Frontal cortex (tissue), 4 donors: ENCODE data around the gene MCAM. TPM values are rescaled to one million over a fixed set of nuclear protein-coding genes. Genes with fewer than 3 reads are reported as not detected.
A peak's percentile ranks its signal among the peaks of the same experiment; 100 is the strongest.

ENCODE experiments used
- DNase-seq, 2 donors: peaks; one replicate each; pipeline ENCODE4 v3.0.0; 2012; ENCODE audit warnings: low spot score in 2 of 2
- FAIRE-seq: peaks from 2 replicates; lab custom pipeline; 2012; peaks lifted over from hg19 to GRCh38; lab: Jason Lieb, UNC
- total RNA-seq: library from RNA; depleted of rRNA; stranded (reverse); fragments of >200 nt; gene quantifications from one replicate; pipeline ENCODE4 v1.2.3, GENCODE V29; 2014
- donor health status: control.
- donor health status: control.
- donor health status: control.

Gene MCAM
- total RNA-seq, 1 donor from 2014 or later, result 11.4 TPM

DNA sequence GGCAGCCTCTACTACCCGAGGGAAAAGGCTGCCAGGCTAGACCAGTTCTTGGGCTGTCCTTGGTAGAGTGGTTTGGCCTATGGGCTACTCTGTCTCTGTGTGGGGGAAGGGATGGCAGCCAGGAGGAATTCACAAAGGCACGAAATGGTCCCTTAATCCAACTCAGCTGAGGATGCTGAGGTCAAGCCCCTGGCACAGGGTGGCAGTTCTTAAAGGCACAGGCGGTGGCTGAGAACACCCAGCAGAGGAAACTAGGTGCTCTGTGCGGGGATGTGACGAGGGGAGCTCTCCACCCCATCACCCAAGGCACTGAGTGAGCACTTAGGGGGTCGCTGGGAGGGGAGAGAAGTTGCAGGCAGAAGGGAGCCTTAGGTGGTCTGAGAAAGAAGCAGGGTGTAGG, 29.7 kb upstream of the MCAM start, which contains the start of gene MFRP:
TSS of gene MFRP (minus strand) at position 101 of the 400 bp plus-strand sequence. CDS start 192 bp downstream, outside the sequence.
- DNase-seq, result no peak
- no peak for FAIRE-seq

DNA sequence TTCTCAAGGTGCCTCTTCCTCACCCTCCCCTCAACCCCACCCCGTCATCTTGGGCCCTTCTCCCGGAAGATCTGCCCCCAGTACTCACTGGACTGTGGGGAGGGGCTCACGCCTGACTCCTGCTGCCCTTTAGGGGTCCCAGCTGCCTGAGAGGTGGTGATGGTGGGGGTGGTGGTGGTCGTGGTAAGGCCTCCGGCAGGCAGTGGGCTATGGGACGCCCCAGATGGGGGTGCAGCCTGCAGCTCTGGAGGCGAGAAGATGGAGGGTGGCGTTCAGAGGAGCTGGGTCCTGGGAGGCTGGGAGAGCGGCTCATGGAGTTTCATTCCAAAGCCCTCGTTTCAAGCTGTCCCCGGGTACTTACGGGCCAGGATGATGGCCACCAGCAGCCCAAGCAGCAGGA, 28.8 kb upstream of the MCAM start:
- DNase-seq, result no peak
- FAIRE-seq, result no peak

DNA sequence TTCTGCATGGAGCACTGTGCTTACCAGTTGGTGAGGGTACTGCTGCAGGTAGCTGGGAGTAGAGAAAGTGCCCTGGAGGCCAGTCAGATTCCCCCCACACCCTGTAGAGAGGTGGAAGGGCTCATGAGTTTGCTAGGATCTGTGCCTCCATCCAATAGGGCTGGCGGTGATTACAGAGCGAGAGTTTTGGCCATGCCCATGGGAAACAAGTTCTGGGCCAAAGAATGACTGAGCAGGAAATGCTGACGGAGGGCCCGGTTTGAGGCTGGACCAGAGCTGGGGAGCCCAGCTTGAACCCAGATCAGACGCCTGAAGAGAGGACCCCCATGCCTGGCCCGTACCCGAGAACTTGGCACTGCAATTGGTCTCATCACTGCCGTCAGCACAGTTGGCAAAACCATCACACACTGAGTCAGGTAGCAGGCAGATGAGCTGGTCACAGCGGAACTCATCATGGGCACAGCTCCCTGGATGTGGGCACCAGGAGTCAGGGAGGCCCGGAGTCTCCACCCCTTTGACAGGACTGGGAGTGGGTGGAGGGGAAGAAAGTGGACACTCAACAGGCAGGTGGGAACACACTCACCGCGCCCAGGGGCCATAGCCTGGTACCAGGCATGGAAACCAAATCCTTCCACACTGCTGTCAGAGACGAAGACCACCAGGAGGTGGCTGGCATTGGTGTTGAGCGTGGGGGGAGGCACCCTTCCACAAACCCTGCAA, 27.5 kb upstream of the MCAM start:
- FAIRE-seq (no peak), DNase-seq (no peak)

DNA sequence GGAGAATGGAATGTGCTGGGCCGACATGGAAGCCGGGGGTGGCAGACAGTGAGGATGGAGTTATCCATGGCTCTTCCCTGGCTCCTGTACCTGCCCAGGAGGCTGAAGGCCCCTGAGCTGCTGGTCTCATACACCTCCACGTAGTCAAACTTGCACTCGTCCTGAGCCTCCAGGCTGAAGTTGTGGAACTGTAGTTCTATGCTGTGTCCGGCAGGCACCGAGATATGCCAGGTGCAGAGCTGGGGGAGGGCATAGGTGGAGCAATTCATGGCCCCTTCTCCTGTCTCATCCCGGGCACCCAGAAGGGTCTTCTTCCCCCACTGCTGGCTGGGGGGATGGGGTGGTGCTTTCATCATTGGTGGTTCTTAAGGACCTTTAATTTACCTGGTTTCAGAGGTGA, 26.8 kb upstream of the MCAM start:
- FAIRE-seq (no peak), DNase-seq (no peak)

DNA sequence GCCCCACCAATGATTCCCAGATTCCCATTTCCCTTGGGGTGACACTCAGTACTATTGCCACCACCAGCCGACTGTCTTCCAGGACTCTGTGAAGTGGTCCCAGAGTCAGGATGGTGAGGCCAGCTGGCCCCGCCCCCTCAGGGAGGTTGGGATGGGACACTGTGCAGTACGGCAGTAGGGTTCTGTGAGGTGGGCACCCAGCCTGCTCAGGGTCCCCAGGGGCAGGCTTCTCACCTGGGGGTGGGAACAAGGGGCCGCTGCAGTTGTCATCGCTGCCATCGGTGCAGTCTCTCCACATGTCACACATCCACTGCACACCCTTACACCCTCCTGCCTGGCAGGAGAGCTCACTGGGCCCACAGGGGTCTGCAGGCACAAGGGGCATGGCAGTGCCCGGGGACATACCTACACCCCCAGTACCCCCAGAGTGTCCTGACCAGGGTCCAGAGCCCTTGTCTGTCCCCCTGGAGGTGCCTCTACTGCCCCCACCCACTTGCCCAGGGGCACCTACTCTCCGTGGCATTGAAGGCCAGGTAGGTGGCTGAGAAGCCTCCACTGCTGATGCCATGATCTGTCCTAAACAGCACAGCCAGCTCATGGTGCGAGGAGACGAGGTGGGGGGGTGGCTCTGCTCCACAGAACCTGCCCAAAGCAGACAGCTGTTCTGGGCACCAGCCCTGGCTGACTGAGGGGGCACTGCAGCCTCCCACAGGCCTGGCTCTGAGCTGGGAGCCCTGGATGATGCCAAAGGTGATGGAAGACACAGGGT, 25.6 kb upstream of the MCAM start:
- no peak for DNase-seq
- no peak for FAIRE-seq

DNA sequence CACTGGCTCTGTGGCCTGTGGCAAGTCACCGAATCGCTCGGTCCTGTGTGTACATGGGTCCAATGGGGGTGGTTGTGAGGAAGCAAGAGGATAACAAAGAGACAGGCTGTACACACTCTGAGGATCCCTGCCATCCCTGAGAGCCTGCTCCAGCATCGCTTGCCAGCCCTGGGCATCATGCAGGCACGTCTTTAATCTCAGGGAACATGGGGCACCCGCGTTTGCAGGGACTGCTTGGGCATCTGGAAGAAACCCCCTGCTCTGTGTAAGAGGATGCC, 25.0 kb upstream of the MCAM start:
- FAIRE-seq (no peak), DNase-seq (no peak)

DNA sequence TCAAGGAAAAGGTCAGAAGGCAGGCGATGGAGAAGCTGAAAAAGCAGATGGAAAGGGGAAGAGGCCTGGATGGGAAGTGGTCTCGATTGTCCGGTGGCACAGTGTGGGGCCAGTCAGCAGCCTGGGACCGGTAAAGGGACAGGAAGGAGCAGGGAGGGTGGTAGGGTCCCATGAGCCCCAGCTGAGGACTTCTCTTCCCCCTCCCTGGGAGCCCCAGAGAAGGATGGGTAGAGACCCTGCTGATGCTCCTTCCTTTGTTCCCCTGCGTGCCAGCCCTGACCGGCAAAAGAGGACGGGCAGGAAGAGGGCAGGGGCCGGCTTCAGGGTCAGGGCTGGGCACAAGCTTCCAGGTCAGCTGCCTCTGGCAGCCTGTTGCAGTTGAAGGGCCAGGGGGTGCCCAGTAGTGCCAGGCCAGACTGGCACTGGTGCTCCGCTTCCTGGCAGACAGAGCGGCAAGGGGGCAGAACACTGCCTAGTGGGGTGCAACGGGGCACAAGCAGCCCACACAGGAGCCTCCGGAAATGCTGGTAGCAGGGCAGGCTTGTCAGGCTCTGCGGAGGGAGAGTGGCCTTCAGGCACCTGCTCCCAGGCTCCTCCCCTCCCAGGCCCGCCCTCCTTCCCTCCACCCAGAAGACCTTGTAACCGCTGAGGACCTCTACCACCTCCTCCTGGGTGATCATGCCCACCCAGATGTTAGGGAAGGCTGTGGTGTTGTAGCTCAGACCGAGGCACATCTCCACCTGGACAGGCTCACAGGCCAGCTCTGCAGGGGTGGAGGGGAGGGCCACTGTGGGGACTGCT, 24.5 kb upstream of the MCAM start:
- no peak for DNase-seq
- FAIRE-seq, result no peak

DNA sequence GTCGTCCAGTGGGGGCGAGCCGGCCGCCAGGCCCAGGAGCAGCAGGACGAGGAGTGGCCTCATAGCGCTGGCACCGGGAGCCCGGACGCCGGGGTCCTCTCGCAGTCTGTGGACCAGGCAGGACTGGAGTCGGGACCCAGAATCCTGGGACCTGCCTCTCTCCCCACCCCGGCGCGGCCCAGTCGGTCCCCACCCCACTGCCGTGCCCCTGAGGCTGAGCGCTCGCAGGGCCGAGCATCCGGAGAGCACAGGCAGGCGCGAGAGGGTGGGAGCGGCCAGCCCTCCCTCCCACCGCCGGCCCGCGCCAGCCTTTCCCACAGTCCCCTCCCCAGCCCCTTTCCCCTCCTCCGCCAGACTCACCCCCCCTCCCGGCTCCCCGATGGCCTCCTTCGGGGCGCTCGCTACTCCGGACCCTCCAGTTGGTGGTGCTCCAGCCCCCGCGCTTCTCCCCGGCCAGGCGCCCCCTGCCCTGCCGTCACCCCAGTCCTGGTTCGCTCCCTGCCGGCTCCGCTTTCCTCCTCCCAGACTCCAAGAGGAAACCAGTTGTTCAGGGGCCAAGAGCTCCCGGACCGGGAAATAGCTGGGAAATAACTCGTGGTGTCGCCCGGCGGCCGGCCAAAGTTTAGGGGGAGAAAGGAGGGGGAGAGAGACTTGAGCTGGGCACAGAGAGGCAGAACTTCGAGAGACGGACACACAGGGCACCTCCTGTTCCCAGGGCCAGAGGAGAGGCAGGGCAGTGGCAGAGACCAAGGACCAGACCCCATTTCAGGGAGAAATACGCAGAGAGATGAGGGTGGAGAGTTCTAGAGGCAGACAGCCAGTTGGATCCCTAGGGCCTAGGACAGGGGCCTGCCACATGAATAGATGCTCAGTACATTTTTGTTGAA, 23.6 kb upstream of the MCAM start, which contains the start of gene C1QTNF5:
TSS of gene C1QTNF5 (minus strand) at position 549 of the 887 bp plus-strand sequence. CDS start at position 63, 486 bp downstream.
- DNase-seq (peak in 1 of 2 donors; percentile 76), FAIRE-seq (no peak)

DNA sequence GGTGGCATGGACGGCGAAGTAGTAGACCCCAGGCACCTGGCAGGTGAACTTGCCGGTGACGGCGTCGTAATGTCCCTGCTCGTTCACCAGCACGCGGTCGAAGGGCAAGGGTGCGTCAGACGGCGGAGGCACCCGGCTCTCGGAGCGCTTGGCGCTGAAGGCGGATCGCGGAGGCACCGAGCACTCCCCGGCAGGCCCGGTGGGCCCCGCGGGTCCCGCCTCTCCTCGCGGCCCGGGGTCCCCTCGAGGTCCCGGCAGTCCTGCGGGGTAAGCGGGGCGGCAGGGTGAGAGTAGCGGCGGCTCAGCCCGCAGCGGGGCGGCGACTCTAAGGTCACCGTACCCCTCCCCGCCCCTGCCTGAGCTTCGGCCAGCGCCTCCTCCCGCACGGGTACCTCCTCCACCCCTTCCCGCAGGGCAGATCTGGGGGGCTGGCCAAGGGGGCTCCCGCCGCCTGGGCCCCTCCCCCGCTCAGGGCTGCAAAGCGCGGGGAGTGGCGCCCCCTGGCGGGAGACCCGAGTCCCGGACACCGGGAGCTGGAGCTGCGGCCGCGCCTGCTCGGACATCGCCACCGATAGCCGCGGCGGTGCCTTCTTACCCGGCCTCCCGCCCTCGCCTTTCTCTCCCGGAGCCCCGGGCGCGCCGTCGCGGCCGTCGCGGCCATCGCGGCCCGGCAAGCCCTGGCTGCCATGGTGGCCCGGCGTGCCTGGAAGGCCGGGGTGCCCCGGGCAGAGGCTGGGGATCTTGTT, 22.8 kb upstream of the MCAM start:
- DNase-seq, result peak; percentile 88 to 90
- no peak for FAIRE-seq

DNA sequence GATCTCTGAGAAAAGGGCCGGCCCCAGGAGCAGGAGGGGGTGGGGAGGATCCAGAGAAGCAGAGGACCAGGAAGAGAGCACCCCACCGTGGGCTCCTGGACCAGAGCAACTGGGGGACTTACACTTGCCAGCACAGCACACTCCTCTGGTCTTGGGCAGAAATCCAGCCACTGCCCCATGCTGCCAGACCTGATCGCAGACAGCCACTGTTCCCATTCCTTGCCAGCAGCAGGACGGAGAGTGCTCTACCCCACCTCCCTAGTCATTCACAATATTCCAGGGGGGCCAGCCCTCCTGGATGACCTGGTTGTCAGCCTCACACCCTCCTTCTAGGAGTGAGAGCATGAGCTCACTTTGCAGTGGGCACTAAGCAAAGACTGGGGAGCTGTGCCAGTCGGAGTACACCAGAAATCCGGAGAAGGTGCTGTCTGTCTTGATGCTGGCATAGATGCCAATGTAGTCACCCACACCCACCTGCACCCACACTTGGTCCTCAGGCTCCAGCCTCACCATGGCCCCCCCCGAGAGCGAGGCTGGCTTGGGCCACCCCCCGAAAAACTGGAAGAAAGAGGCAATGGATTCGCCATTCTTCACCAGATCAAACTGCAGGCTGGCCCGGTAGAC, 22.1 kb upstream of the MCAM start:
- no peak for FAIRE-seq
- DNase-seq, result no peak

DNA sequence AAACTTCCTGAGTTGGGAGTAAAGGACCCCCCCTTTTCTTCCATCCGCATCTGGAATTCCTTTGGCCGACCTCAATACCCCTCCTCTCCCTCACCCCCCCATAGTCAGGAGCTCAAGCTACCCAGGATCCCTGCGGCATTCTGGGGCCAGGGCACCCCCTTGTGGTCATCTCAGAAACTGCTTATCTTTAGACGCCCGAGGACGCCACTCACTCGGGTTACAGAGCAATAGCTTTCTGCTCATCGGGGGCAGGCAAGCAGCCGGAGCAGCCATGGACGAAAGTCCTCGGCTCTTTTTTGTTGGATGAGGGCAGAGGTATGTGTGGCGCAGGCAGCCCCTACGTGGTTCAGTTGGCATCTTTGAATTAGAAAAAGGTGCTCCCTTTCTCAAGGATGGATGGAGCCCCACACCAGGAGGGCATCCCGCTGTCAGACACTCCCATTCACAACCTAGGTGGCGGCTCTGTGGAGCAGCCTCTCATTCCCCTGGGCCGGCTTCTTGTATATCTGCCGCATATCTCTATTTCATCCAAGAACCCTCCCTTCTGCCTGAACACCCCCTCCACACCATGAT, 21.5 kb upstream of the MCAM start:
- DNase-seq (peak; percentile 81 to 83), FAIRE-seq (no peak)

DNA sequence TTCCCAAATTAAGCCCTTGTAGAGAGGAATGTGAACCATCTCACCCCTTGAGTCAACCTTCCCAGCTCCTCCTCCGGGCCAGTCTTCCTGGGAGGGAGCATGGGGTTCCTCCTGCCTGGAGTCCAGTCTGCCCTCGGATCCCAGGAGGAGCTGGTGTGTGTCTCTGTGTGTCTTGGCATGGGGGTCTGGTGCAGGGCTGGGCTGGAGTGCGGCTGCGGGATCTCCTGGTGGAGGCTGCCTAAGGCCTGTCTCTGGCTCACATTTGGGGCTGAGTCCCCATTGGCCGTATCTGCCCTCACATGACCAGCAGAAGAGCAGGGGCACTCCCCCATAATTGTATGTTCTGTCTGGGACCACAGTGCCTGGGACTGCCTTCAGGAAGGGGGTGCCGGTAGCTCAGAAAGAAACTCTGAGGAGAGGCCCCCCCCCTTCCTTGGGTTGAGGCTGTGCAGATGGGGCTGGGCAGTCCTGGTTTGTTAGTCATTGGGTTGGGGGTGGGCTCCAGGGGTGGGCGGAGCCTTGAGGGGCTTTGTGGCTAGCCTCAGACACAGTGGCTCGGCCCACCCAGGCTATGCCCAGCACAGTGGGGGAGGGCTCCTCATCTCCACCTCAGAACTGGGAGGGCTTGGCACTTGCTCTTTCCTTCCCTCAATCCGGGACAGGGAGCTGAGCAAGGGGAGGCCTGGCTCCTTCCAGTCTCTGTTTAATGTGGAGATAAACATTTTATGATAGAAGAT, 20.8 kb upstream of the MCAM start:
- DNase-seq, result no peak

DNA sequence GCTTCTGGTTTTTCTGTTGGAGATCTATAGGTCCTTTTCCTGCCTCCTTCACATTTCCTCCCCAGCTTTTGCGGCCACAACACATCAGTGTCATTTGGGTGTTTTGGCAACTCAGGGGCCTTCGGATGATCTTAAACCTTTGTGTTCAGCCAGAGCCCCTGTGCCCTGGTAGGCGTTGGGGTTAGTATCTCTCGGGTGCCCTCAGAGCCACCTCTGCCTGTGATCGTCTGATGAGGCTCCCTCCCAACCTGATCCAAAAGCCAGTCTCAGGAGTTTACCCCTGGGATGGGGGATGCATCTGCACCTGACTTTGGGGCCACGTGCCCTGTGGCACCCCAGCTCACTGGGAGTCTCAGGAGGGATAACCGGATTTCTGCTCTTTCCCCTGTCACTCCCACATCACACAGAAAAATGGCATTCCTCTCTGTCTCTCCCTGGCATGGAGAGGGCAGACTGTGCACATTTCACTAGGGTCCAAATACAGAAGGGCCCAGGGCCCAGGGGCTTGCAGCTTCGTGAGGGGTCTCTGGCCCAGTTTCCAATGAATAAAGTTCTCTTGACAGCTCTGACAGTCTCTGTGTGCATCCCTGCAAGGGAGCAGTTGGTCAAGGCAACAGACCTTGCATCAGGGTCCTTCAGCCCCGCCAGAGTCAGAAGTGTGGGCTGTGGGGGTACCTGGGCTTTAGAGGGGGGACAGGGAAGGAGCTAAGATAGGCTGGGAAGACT, 20.0 kb upstream of the MCAM start:
- DNase-seq (no peak), FAIRE-seq (no peak)

More for the DNA sequence above, 20.8 kb upstream of the MCAM start:
- FAIRE-seq, result no peak

DNA sequence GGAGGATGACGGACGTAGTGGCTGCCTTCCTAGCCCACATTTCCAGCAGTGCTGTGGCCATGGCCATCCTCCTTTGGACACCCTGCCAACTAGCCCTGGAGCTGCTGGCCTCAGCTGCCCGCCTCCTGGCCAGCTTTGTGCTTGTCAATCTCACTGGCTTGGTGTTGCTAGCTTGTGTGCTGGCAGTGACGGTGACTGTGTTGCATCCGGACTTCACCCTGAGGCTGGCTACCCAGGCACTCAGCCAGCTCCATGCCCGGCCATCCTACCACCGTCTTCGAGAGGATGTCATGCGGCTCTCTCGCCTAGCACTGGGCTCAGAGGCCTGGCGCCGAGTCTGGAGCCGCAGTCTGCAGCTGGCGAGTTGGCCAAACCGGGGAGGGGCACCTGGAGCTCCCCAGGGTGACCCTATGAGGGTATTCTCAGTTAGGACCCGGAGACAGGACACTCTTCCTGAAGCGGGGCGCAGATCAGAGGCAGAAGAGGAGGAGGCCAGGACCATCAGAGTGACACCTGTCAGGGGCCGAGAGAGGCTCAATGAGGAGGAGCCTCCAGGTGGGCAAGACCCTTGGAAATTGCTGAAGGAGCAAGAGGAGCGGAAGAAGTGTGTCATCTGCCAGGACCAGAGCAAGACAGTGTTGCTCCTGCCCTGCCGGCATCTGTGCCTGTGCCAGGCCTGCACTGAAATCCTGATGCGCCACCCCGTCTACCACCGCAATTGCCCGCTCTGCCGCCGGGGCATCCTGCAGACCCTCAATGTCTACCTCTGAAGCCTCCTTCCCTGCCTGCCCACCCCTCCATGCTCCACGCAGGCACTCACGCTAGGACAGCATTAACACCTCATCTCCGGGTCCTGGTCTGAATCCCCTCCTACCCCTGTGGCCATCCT, 19.0 kb upstream of the MCAM start:
- FAIRE-seq, result no peak
- DNase-seq, result peak in 1 of 2 donors; percentile 31

DNA sequence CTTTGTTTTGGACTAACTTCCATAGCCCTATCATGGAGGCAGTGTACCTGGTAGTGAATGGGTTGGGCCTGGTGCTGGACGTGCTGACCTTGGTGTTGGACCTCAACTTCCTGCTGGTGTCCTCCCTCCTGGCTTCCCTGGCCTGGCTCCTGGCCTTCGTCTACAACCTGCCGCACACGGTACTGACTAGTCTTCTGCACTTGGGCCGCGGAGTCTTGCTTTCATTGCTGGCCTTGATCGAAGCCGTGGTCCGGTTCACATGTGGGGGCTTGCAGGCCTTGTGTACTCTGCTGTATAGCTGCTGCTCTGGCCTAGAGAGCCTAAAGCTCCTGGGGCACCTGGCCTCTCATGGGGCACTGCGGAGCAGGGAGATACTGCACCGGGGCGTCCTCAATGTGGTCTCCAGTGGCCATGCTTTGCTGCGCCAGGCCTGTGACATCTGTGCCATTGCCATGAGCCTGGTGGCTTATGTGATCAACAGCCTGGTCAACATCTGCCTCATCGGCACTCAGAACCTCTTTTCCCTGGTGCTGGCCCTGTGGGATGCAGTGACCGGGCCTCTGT, 18.2 kb upstream of the MCAM start:
- DNase-seq (no peak), FAIRE-seq (no peak)
